Endodermal cell (in vitro differentiated cells): Measurements from ENCODE around the gene ARHGAP42. TPM values are rescaled to one million over a fixed set of nuclear protein-coding genes. Genes with fewer than 3 reads are reported as not detected.
A peak's percentile ranks its signal among the peaks of the same experiment; 100 is the strongest.

Experiments
- DNase-seq: peaks from one replicate; pipeline ENCODE4 v3.0.0-alpha.2; 2017
- H3K27ac ChIP-seq: 2 replicates; pipeline ENCODE4 v1.5.1; 2013; ENCODE audit warnings: mild to moderate bottlenecking, low read depth, low read length, moderate library complexity
- H3K27me3 ChIP-seq: 2 replicates; pipeline ENCODE4 v1.6.1; 2013; ENCODE audit warnings: mild to moderate bottlenecking, low read length, moderate library complexity; ENCODE audit not compliant: insufficient read depth, control insufficient read depth, poor library complexity, severe bottlenecking
- H3K36me3 ChIP-seq: 2 replicates; pipeline ENCODE4 v1.7.0; 2013; ENCODE audit warnings: mild to moderate bottlenecking, low read length, moderate library complexity; ENCODE audit not compliant: control insufficient read depth, insufficient read depth
- H3K4me1 ChIP-seq: one replicate; pipeline ENCODE4 v1.7.0; 2013; ENCODE audit warnings: low read length; ENCODE audit not compliant: control insufficient read depth, insufficient read depth
- H3K4me3 ChIP-seq: 2 replicates; pipeline ENCODE4 v1.5.1; 2013; ENCODE audit warnings: mild to moderate bottlenecking, low read length, moderate library complexity
- H3K9ac ChIP-seq: 2 replicates; pipeline ENCODE4 v1.6.1; 2013; ENCODE audit warnings: mild to moderate bottlenecking, low read length, moderate library complexity; ENCODE audit not compliant: poor library complexity, severe bottlenecking; ENCODE audit errors: extremely low read depth
- H3K9me3 ChIP-seq: 2 replicates; pipeline ENCODE4 v1.6.1; 2013; ENCODE audit warnings: mild to moderate bottlenecking, low read length, moderate library complexity; ENCODE audit not compliant: control insufficient read depth
- H3K27ac Mint-ChIP-seq: 2 replicates; pipeline ENCODE4 v1.8.0; 2020; ENCODE audit warnings: mixed read lengths
- H3K27me3 Mint-ChIP-seq: 2 replicates; pipeline ENCODE4 v1.8.0; 2021; ENCODE audit warnings: mild to moderate bottlenecking, mixed read lengths; ENCODE audit not compliant: insufficient read depth
- H3K36me3 Mint-ChIP-seq: 2 replicates; pipeline ENCODE4 v1.8.0; 2020; ENCODE audit warnings: low read depth, mixed read lengths
- H3K4me1 Mint-ChIP-seq: 2 replicates; pipeline ENCODE4 v1.8.0; 2020; ENCODE audit warnings: mixed read lengths
- H3K4me3 Mint-ChIP-seq: 2 replicates; pipeline ENCODE4 v1.8.0; 2020; ENCODE audit warnings: mild to moderate bottlenecking, moderate library complexity, mixed read lengths
- H3K9me3 Mint-ChIP-seq: 2 replicates; pipeline ENCODE4 v1.8.0; 2020; ENCODE audit warnings: mild to moderate bottlenecking, mixed read lengths
- WGBS, 2 experiments: methylation state at CpG; one replicate each; pipeline versions ENCODE4 v1.1.5 to v1.1.7; 2013; ENCODE audit warnings: missing lambda C conversion rate in 2 of 2, mixed read lengths in 1 of 2; ENCODE audit not compliant: insufficient coverage in 1 of 2, insufficient read length in 1 of 2; 5-methylcytosine and 5-hydroxymethylcytosine counted together
- total RNA-seq, 2 donors: library from RNA; stranded (reverse); fragmentation: NEBNext Ultra II Directional in 1 of 2; extraction: Animal tissue kit (Norgen Biotek cat#: 25700) in 1 of 2; gene quantifications; 2 replicates in 1 of 2; 3 replicates in 1 of 2; pipeline ENCODE4 v1.2.1, GENCODE V29; 2021
- TF ChIP-seq, protein P1 (sequence below): fragments of 200-600 bp; sonication (generic); conservative IDR thresholded peaks from 2 replicates; pipeline ENCODE4 v1.5.0; 2021; ENCODE audit warnings: antibody characterized with exemption, mild to moderate bottlenecking

The ARHGAP42 gene
- total RNA-seq, 2 donors from 2014 or later = 164 to 176 TPM

DNA sequence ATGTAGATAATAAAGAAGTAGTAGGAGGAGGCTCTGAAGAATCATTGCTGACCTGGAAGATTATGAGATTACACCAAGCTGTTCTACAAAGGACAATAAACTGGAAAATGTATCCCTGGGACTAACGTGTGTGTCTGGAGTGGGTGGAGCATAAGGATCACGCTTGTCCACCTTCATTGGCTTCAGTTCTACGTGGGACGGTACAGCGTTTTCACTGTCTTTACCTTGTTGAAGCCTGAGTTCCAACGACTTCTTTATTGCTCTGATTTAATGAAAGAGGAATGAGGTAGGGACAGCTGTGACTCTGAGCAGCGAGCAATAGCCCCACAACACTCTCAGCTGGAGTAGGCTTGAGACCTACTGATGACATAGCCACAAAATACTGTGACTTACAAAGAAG is 87.0 kb downstream of the ARHGAP42 start:
- Histone ChIP-seq H3K4me1 (peaks cover 12% of the 10 kb centered on the region), H3K9ac (no peak overlapping the region), H3K9me3 (no peaks in the 10 kb centered on the region), H3K27ac (no peak overlapping the region), H3K4me3 (no peak overlapping the region), H3K27me3 (no peaks in the 10 kb centered on the region), H3K36me3 (peaks cover 63% of the 10 kb centered on the region)
- DNase-seq = no peak
- Mint-ChIP-seq H3K36me3 (peaks cover 50% of the 10 kb centered on the region), H3K9me3 (no peaks in the 10 kb centered on the region), H3K4me3 (no peak overlapping the region), H3K27ac (peak overlapping the region; percentile 33), H3K27me3 (no peaks in the 10 kb centered on the region), H3K4me1 (peaks cover 38% of the 10 kb centered on the region)
- WGBS, 2 experiments = 93 to 98% methylated on average over 5 to 7 of the region's 7 CpGs
- TF ChIP-seq, protein P1, sequence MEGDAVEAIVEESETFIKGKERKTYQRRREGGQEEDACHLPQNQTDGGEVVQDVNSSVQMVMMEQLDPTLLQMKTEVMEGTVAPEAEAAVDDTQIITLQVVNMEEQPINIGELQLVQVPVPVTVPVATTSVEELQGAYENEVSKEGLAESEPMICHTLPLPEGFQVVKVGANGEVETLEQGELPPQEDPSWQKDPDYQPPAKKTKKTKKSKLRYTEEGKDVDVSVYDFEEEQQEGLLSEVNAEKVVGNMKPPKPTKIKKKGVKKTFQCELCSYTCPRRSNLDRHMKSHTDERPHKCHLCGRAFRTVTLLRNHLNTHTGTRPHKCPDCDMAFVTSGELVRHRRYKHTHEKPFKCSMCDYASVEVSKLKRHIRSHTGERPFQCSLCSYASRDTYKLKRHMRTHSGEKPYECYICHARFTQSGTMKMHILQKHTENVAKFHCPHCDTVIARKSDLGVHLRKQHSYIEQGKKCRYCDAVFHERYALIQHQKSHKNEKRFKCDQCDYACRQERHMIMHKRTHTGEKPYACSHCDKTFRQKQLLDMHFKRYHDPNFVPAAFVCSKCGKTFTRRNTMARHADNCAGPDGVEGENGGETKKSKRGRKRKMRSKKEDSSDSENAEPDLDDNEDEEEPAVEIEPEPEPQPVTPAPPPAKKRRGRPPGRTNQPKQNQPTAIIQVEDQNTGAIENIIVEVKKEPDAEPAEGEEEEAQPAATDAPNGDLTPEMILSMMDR = no peak

DNA sequence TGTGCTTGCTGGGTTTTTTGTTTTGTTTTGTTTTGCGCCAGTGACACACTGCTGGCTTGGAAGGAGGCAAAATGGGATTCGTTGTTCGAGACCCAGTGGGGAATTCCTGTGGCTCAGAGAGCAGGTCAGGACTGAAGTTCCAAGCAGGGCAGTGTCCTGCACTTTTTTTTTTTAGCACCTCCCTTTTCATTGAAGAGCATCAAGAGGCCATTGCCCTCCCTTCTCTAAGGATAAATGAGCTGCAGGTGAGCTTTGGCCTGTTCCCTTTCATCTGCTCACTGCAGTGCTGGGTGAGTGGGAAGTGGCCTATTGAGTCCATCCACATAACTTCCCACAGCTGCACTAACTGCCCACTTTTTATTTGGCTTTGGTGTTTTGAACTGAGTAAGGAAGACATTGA is 87.8 kb downstream of the ARHGAP42 start:
- no peak overlapping the region for H3K9ac ChIP-seq
- H3K27ac Mint-ChIP-seq = no peak overlapping the region
- H3K4me3 ChIP-seq = no peak overlapping the region
- H3K4me1 Mint-ChIP-seq = peaks cover 35% of the 10 kb centered on the region
- H3K27me3 Mint-ChIP-seq = no peaks in the 10 kb centered on the region
- H3K9me3 Mint-ChIP-seq = no peaks in the 10 kb centered on the region
- H3K27me3 ChIP-seq = no peaks in the 10 kb centered on the region
- peaks cover 48% of the 10 kb centered on the region for H3K36me3 Mint-ChIP-seq
- H3K9me3 ChIP-seq = no peaks in the 10 kb centered on the region
- DNase-seq = no peak
- H3K27ac ChIP-seq = no peak overlapping the region
- TF ChIP-seq, protein P1 = no peak
- H3K4me3 Mint-ChIP-seq = no peak overlapping the region
- peaks cover 61% of the 10 kb centered on the region for H3K36me3 ChIP-seq
- peaks cover 12% of the 10 kb centered on the region for H3K4me1 ChIP-seq
- 95% methylated on average over 3 of the region's 3 CpGs; no CpG with 5 or more reads in 1 of the 2 experiments for WGBS, 2 experiments

DNA sequence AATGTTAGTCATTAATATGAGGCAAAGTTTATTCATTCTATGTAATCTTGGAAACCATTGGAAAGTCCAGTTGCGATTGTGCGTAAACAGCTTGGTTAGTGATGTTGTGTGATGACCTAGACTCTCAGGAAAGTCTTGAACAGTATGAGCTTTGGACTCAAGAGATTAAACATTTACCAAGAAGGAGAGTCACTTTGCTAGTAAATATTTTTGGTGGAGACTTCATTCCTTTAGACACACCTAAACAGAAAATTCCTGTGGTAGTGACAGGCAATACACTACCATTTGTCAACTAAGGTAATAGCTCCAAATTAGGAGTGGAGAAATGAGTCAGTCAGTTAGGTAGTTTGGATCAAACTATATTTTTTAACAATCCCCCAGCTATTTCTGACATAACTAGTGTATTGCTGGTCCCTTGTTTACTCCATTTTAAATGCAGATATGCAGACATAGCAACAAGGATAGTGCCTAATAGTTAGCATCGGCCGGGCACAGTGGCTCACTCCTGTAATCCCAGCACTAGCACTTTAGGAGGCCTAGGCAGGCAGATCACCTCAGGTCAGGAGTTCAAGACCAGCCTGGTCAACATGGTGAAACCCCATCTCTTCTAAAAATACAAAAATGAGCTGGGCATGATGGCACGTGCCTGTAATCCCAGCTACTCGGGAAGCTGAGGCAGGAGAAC is 89.3 kb downstream of the ARHGAP42 start:
- H3K4me1 Mint-ChIP-seq = peaks cover 46% of the 10 kb centered on the region
- Histone ChIP-seq H3K27ac (no peak overlapping the region), H3K9me3 (no peaks in the 10 kb centered on the region), H3K4me3 (no peak overlapping the region), H3K9ac (no peak overlapping the region), H3K4me1 (peaks cover 12% of the 10 kb centered on the region), H3K36me3 (peaks cover 46% of the 10 kb centered on the region), H3K27me3 (no peaks in the 10 kb centered on the region)
- no peaks in the 10 kb centered on the region for H3K27me3 Mint-ChIP-seq
- H3K9me3 Mint-ChIP-seq = no peaks in the 10 kb centered on the region
- 96% methylated on average over 6 of the region's 6 CpGs for WGBS, 2 experiments
- peak overlapping the region; percentile 11 for H3K4me3 Mint-ChIP-seq
- no peak overlapping the region for H3K27ac Mint-ChIP-seq
- TF ChIP-seq, protein P1 = no peak
- DNase-seq = no peak
- peaks cover 54% of the 10 kb centered on the region for H3K36me3 Mint-ChIP-seq
